ENCODE data around the gene C3orf22.

C3orf22 gene

DNA sequence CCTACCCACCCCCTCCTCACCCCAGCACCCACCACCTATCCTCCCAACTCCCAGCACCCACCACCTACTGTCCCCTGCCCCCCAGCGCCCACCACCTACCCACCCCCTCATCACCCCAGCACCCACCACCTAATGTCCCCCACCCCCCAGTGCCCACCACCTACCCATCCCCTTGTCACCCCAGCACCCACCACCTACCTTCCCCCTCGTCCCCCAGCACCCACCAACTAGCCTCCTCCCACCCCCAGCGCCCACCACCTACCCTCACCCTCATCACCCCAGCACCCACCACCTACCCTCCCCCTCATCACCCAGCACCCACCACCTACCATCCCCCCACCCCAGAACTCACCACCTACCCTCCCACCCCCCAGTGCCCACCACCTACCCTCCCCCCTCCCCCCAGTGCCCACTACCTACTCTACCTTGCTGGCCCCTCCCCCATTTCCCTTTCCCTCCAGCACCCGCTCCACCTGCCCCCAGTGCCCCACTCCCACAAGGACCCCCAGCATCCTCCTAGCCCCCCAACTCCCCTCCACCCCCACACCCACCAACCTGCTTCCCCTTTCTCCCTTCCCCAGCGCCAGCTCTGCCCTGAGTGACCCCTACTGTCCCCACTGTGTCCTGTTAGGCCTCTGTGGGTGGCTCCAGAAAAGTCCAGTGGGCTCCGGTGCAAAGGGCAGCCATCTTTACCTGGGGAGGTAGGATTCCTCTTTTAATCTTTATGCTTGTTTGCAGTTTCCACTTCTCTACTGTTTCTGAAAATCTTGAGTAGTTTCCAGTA lies 42.4 kb downstream of the C3orf22 start:
- DNase-seq (ENCODE audit: extremely low read depth in 1 of 2, low read depth in 1 of 2): no peak

- DNase-seq (ENCODE audit: extremely low read depth in 1 of 2, low read depth in 1 of 2): no peak
Observed at GRCh38 chr3:126515066-126515706, 43.5 kb downstream of the C3orf22 start.

- DNase-seq (ENCODE audit: extremely low read depth in 1 of 2, low read depth in 1 of 2): no peak
Observed at GRCh38 chr3:126514161-126514560, 44.6 kb downstream of the C3orf22 start.

DNA sequence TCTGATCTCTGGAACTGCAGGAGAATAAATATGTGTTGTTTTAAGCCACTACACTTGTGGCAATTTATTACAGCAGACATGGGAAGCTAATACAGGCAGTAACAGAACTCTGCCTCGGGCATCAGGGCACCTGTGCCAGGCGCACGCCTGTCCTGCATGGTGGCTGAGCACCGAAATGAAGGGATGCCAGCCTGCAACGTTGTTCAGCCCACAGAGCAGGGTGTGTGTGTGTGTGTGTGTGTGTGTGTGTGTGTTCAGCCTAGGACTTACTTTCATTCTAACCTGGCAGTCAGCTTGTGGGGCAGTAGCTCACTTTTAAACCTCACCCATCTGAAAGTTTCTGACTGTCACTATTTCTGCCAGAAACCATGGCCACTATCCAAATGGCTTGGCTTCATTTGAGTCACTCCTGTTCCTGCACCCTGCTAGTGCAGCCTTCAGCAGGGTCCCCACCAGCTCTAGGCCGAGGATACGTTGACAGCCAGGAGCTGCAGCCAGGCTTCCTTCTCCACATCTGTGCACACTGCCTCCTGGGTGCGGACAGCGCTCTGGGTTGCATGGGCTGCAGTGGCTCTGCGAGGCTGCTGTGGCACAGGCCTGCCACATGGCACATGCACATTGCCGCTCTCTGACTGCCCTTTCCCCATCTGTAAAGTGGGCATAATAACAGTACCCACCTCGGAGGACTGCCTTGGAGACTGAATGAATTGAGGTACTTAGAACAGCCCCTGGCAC lies 45.6 kb downstream of the C3orf22 start:
- DNase-seq (ENCODE audit: extremely low read depth in 1 of 2, low read depth in 1 of 2): no peak

DNA sequence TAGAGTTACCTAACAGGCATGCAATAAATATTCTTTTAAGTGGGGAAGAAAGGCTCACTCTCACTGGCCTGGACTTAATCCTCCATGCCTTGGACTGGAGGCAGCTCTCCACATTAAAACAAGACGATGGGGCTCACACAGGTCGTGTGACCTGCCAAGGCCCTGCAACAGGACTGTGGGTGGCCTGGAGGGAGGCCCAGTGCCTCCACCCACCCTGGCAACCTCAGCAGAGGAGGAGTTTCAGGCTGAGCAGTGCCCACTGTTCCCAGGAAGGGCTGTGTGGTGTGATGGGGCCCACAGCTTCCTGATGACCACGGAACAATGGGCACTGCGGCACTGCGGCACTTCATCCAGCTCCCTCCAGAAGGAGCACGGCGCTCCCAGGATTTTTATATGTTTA lies 46.7 kb downstream of the C3orf22 start:
- no peak for DNase-seq (ENCODE audit: extremely low read depth in 1 of 2, low read depth in 1 of 2)

- DNase-seq (ENCODE audit: extremely low read depth in 1 of 2, low read depth in 1 of 2): no peak
Observed at GRCh38 chr3:126511291-126511690, 47.4 kb downstream of the C3orf22 start.

- no peak for DNase-seq (ENCODE audit: extremely low read depth in 1 of 2, low read depth in 1 of 2)
Observed at GRCh38 chr3:126510308-126510910, 48.3 kb downstream of the C3orf22 start.

- DNase-seq (ENCODE audit: extremely low read depth in 1 of 2, low read depth in 1 of 2): no peak
Observed at GRCh38 chr3:126509597-126510307, 49.0 kb downstream of the C3orf22 start.

DNA sequence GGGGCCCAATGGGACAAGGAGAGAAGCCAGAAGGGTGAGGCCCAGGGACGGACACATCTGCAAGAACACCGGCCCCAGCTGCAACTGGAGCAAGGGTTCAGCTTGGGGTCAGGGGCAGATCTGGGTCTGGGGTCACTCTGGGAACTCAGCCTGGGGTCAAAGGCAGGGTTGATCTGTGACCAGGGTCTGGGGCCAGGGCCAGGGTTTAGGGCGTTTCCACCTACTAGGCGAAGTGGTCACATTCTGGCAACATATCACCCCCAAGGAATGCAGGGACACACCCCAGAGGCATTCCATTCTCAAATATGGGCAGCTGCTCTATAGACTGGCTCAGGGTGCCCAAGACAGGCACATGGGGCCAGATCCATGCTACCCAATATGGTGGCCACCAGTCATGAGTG lies 50.2 kb downstream of the C3orf22 start:
- DNase-seq (ENCODE audit: extremely low read depth in 1 of 2, low read depth in 1 of 2): no peak

- DNase-seq (ENCODE audit: extremely low read depth in 1 of 2, low read depth in 1 of 2): no peak
Observed at GRCh38 chr3:126507886-126508285, 50.8 kb downstream of the C3orf22 start.

GRCh38 chr3:126503701-126504100 lies 55.0 kb downstream of the C3orf22 start:
- no peak for DNase-seq (ENCODE audit: extremely low read depth in 1 of 2, low read depth in 1 of 2)

DNA sequence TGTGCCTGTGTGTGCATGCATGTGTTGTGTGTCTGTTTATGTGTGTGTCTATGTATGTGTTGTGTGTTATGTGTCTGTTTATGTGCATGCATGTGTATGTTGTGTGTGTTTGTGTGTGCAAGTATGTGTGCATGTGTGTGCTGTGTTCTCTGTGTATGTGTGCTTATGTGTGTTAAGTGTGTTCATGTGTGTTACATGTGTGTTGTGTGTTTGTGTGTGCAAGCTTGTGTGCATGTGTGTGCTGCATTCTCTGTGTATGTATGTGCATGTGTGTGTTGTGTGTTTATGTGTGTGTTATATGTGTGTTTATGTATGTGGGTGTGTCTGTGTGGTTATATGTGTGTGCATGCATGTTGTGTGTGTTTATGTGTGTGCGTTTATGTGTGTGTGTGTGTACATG lies 56.1 kb downstream of the C3orf22 start:
- no peak for DNase-seq (ENCODE audit: extremely low read depth in 1 of 2, low read depth in 1 of 2)

DNA sequence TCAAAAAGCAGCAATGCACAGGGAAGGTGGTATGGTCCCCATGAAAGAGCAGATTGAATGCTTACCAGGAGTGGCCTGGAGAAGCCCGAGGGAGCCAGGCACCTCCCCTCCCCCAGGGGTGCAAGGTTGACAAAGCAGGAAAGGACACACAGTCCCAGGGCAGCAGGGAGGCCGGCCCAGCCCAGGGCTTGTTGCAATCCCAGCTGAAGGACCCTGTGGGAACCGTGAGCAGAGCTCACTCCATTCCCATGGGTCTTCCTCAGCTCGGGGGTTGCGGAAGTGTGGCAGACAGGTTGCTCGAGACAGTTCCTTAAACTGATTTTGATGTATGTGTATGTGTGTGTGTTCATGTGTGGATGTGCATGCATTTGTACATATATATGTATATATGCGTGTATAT lies 57.0 kb downstream of the C3orf22 start:
- no peak for DNase-seq (ENCODE audit: extremely low read depth in 1 of 2, low read depth in 1 of 2)

- no peak for DNase-seq (ENCODE audit: extremely low read depth in 1 of 2, low read depth in 1 of 2)
Observed at GRCh38 chr3:126501054-126501453, 57.7 kb downstream of the C3orf22 start.

DNA sequence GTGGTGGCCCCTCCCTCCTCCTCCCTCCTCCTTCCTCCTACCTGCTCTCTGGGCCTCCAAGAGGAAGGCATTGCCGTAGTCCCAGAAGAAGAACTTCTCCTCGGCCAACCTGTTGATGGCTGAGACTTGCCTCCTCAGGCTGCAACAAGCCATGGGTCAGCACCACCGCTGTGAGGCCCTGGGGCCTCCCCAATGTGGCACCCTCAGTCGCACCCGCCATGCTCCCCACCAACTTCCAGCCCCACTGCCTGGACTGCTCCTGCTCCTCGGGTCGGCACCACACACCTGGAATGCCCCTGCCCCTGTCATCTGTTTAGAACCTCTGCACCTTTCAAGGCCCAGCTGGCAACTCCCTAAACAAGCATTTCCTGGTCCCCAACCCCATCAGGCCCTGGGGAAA lies 58.7 kb downstream of the C3orf22 start:
- no peak for DNase-seq (ENCODE audit: extremely low read depth in 1 of 2, low read depth in 1 of 2)

Data from stimulated activated CD8-positive, alpha-beta memory T cell treated with anti-CD3 and anti-CD28 coated beads, Interleukin-7, amount 100 ng/mL, for 48 hours (primary cell).